ENCODE data around the gene IAPP.

The IAPP gene

DNA sequence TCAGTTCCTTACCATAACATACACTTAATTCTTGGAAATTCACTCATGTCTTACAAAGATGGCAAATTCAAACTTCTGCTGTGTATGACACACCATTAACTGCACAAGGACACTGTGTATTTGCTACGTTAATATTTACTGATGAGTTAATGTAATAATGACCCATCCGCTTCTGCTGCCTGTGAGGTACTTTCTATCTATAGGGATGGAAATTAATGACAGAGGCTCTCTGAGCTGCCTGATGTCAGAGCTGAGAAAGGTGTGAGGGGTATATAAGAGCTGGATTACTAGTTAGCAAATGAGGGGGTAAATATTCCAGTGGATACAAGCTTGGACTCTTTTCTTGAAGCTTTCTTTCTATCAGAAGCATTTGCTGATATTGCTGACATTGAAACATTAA is at the start of gene IAPP:
Gene IAPP, plus strand, starts transcription at position 301 of the 400 bp plus-strand sequence. CDS start 450 bp downstream, outside the sequence.
- Mint-ChIP-seq H3K36me3 (ENCODE audit: low read depth) (no peaks in the 10 kb centered on the region), H3K27me3 (peaks cover 3% of the 10 kb centered on the region), H3K27ac (no peak within 1 kb of the TSS), H3K4me1 (ENCODE audit: low read depth) (peaks cover 8% of the 10 kb centered on the region), H3K4me3 (no peak within 1 kb of the TSS), H3K9me3 (no peaks in the 10 kb centered on the region)
- DNase-seq, result no peak

DNA sequence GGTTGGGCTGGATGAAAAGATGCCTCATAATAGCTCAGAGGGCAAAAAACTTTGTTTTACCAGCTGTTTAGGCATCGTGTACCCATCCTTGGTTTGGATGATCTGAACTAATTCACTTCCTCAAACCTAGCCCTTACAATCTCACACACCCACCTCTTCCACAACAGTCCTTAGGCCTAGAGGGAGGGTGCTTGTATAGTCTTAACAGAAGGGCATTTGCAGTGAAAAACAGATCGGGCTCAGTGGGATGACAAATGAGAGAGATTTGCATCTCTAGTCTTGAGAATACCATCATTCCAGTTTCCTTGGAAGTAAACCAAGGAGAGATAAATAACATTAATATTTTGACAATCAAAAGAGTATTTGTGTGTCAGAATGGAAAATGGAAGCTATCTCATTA is 49.0 kb upstream of the IAPP start:
- H3K4me1 Mint-ChIP-seq (ENCODE audit: low read depth), result no peaks in the 10 kb centered on the region
- H3K4me3 Mint-ChIP-seq, result no peak overlapping the region
- peaks cover 2% of the 10 kb centered on the region for H3K27me3 Mint-ChIP-seq
- peaks cover 2% of the 10 kb centered on the region for H3K36me3 Mint-ChIP-seq (ENCODE audit: low read depth)
- DNase-seq, result no peak
- H3K27ac Mint-ChIP-seq, result no peak overlapping the region
- H3K9me3 Mint-ChIP-seq, result peaks cover 22% of the 10 kb centered on the region

DNA sequence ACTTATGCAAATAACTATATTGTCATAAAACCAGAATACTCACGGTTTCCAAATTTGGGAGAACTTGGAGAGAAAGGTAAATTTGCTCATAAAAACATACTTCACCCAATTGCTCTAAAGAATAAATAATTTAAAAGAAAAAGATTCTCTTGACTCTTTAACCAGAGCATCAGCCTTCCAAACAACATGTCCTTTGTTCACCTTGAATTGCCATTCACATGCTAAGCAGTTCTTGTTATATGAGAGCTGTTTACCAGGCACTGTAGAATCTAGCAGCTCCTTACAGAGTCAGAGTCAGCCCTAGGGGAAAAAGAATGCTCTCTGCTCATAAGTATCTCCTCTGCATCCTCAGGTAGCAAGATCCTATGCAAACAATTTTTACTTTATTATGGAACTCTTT is 48.2 kb upstream of the IAPP start:
- H3K27ac Mint-ChIP-seq, result no peak overlapping the region
- peaks cover 2% of the 10 kb centered on the region for H3K36me3 Mint-ChIP-seq (ENCODE audit: low read depth)
- no peak overlapping the region for H3K4me3 Mint-ChIP-seq
- H3K4me1 Mint-ChIP-seq (ENCODE audit: low read depth), result no peaks in the 10 kb centered on the region
- peaks cover 2% of the 10 kb centered on the region for H3K27me3 Mint-ChIP-seq
- H3K9me3 Mint-ChIP-seq, result peaks cover 26% of the 10 kb centered on the region
- DNase-seq, result no peak

DNA sequence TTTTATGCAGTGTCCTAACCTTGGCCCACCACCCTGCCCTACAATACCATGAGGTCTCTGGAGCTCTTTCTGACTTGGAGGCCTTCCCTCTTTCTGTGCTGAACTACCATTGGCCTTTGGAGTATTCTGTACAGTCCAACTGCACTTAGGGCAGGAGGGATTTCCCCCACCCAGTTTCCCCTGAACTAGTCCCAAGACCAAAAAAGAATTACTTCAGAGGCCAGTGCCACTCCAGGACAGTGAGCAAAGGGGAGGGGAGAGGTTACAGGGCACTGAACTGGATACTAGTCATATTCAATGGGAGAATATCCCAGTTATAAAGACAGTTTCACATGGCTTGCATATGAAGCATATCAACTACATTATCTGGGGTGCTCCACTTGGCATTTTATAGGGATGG is 44.1 kb upstream of the IAPP start:
- Mint-ChIP-seq H3K27ac (no peak overlapping the region), H3K4me3 (no peak overlapping the region), H3K4me1 (ENCODE audit: low read depth) (no peaks in the 10 kb centered on the region)

DNA sequence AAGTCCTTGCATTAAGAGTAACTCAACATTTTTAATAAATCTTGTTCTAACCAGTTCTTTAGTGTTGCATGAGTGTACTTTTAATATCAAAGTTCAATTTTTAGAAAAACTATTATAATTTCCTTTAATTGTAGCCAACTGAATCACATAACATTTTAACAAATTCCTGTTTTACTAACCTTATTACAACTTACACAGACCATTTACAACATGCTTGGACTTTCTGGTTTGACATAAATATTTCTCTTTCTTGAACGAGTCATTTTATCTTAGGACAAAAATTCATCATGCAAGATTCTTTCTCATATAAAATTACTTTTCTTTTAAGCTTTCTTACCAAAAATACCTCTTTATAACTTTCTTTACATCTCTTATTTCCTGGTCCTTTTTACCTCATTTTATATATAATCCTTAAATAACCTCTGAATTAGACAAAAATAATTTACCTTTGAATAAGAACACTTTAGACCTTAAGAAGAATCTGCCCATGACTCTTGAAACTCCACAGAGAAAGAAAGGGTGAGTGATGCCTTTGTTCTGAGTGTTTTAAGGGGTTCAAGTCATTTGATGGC is 41.9 kb upstream of the IAPP start:
- Mint-ChIP-seq H3K27ac (no peak overlapping the region), H3K9me3 (peaks cover 27% of the 10 kb centered on the region), H3K36me3 (ENCODE audit: low read depth) (peaks cover 2% of the 10 kb centered on the region), H3K27me3 (peaks cover 3% of the 10 kb centered on the region), H3K4me1 (ENCODE audit: low read depth) (no peaks in the 10 kb centered on the region), H3K4me3 (no peak overlapping the region)
- DNase-seq, result no peak

More for the DNA sequence above, 44.1 kb upstream of the IAPP start:
- DNase-seq, result no peak
- Mint-ChIP-seq H3K27me3 (no peaks in the 10 kb centered on the region), H3K9me3 (peaks cover 29% of the 10 kb centered on the region), H3K36me3 (ENCODE audit: low read depth) (peaks cover 2% of the 10 kb centered on the region)

DNA sequence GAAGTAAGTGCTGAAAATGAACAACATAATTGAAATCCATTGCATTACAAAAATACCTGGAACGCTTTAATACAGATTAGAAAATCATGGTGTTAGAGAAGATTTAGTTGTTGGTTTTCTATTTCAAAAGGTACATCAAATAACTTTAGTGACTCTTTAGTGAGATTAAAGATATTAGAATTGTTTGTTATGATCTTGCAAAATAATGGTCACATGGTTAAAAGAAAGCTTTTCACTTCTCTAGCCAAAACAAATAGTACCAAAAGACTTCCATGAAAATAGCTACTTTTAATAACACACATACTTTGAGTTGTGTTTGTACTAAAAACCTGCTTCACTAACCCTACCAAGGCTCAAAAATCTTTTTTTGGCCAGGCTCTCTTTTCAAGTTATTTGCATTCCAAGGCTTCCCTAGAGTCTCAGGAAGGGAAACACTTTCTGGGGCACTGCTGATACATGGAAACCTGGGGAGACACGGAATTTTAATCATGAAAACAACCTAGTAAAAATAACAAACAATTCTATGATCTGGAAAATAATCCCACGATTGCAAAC is 37.9 kb upstream of the IAPP start, which contains the start of gene SLCO1A2:
Gene SLCO1A2, minus strand, starts transcription at position 147 of the 555 bp plus-strand sequence. CDS start 270 bp downstream, outside the sequence.
- peaks cover 5% of the 10 kb centered on the region for H3K4me1 Mint-ChIP-seq (ENCODE audit: low read depth)
- no peak within 1 kb of the TSS for H3K4me3 Mint-ChIP-seq
- H3K36me3 Mint-ChIP-seq (ENCODE audit: low read depth), result no peaks in the 10 kb centered on the region
- peaks cover 3% of the 10 kb centered on the region for H3K27me3 Mint-ChIP-seq
- peaks cover 3% of the 10 kb centered on the region for H3K9me3 Mint-ChIP-seq
- DNase-seq, result no peak
- H3K27ac Mint-ChIP-seq, result no peak within 1 kb of the TSS

DNA sequence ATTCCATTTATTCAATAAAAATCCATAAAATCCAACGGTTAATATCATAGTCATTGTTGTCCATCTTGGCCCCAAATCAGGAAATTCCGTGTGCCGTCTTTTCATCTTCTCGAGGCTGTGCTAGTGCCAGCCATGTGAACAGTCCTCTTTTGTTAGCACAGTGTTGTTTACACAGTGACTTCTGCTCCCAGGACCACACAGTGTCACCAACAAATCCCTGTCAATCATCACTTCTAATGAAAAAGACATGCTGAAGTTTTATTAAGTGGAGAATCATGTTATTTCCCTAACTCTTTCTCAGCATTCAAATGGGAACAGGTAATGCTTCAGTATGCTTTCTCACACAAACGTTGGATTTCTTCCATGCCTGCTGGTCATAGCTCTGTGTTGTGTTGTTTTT is 36.0 kb upstream of the IAPP start:
- Mint-ChIP-seq H3K27me3 (peaks cover 3% of the 10 kb centered on the region), H3K9me3 (no peaks in the 10 kb centered on the region), H3K27ac (no peak overlapping the region), H3K4me3 (no peak overlapping the region), H3K36me3 (ENCODE audit: low read depth) (no peaks in the 10 kb centered on the region), H3K4me1 (ENCODE audit: low read depth) (peaks cover 12% of the 10 kb centered on the region)
- DNase-seq, result no peak

DNA sequence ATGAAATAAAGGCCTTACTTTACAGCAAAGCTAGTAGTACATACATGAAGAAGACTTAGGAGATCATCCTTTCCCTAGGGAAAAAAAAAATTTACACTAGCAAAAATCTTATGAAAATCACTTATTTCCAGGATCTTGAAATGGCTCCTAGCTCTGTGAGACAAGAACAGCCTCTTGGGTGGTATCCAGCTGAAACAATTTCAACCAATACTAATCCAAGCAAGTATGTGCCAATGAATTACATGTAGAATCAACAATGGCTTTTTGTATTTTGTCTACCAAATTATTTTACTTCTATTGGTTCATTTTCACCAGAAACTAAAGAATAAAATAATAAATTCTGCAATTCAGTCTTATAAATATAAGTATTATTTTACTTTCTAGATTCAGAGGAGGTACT is 35.2 kb upstream of the IAPP start:
- Mint-ChIP-seq H3K4me1 (ENCODE audit: low read depth) (peaks cover 12% of the 10 kb centered on the region), H3K9me3 (no peaks in the 10 kb centered on the region), H3K27me3 (peaks cover 3% of the 10 kb centered on the region), H3K4me3 (no peak overlapping the region), H3K36me3 (ENCODE audit: low read depth) (no peaks in the 10 kb centered on the region), H3K27ac (no peak overlapping the region)
- no peak for DNase-seq

DNA sequence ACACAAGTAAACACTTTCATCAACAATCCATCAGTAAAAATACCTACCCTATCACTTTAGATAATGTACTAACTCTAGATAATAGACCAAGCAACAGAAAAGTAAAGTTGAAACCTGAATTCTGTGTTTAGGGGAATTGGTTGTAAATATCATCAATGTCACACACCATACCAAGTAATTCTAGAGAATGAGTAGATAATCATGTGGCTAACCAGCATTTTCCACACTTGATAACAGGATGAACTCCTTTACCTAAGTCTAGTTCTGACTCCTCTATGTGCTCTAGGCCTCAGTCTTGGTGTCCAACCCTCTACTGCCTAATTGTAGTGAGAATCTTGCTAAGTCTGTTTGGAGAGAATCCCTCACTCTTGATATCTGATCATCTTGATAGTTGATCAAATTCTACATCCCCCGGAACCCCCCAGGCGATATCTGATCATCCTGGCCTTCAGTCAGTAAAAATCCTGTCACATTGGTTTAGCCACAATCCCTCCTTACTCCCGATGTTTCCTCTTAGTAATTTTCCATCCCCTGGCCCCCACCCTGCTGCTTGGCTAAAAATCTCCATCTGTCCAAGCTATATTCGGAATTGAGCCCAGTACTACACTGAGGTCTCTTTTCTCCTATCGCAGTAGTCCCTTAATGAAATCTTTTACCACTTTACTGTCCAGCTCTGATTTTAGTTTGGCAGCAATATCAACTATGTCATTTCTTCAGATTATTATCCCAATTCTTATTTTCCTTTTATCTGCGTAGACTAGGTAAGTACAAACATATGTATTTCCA is 34.5 kb upstream of the IAPP start:
- H3K9me3 Mint-ChIP-seq, result no peaks in the 10 kb centered on the region
- no peak for DNase-seq
- peaks cover 8% of the 10 kb centered on the region for H3K27me3 Mint-ChIP-seq
- H3K36me3 Mint-ChIP-seq (ENCODE audit: low read depth), result no peaks in the 10 kb centered on the region
- H3K4me3 Mint-ChIP-seq, result no peak overlapping the region
- H3K4me1 Mint-ChIP-seq (ENCODE audit: low read depth), result peaks cover 12% of the 10 kb centered on the region
- peak overlapping the region; percentile 41 for H3K27ac Mint-ChIP-seq

DNA sequence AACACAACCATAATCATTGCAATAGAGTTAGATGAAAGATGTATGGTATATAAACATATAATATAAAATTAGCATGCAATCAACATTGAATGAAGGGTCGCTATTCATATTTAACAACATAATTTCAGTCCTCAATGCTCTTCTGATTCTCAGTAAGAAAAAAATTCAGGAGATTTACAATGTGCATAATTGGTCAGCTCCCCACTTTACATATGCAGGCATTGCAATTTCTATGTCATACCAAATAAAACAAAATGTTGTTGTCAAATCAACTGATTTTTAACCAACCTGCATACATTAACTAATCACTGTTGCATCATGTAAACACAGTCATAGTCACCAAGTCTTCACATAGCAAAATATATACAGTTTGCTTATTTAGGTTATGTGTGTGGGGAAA is 32.8 kb upstream of the IAPP start:
- DNase-seq, result no peak
- Mint-ChIP-seq H3K4me1 (ENCODE audit: low read depth) (peaks cover 12% of the 10 kb centered on the region), H3K9me3 (no peaks in the 10 kb centered on the region), H3K27me3 (peaks cover 4% of the 10 kb centered on the region), H3K4me3 (no peak overlapping the region), H3K36me3 (ENCODE audit: low read depth) (no peaks in the 10 kb centered on the region), H3K27ac (no peak overlapping the region)

DNA sequence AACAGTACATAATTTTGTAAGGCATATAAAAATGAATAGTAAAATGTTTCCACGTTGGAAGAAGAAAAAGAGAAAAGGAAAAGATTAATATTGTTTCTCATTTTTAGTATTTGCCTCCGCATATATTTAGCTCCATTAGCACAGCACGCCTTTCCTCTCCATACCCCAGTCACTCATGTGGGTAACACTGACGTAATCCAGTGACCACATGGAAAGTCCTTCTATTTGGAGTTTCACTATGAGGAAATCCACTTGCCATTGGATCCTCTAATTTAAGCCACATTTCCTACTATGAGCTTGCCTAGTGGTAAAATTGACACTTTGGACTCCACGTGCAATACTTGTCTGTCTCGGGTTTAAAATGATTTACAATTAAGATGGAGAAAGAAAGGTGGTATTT is 32.3 kb upstream of the IAPP start:
- Mint-ChIP-seq H3K27ac (no peak overlapping the region), H3K36me3 (ENCODE audit: low read depth) (no peaks in the 10 kb centered on the region), H3K9me3 (no peaks in the 10 kb centered on the region), H3K27me3 (peaks cover 4% of the 10 kb centered on the region), H3K4me1 (ENCODE audit: low read depth) (peaks cover 12% of the 10 kb centered on the region), H3K4me3 (no peak overlapping the region)
- no peak for DNase-seq

DNA sequence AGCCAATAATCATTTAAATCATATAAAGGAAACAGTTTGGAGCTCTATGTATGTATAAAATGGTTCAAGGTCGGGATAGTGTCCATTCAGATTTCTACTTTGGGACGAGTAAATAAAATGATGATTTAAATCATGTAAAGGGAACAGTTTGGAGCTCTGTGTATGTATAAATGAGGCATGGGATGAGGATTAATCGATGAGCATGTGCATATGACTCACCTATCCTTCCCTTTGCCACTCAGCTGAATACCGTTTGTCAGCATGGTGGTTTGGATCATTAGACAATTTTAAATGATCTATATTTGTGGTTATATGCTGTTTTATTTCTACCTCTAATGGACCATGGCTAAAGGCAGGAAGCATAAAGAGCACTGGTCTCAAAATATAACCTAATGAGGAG is 30.9 kb upstream of the IAPP start:
- H3K27me3 Mint-ChIP-seq, result peaks cover 6% of the 10 kb centered on the region
- H3K9me3 Mint-ChIP-seq, result no peaks in the 10 kb centered on the region
- DNase-seq, result no peak
- peaks cover 12% of the 10 kb centered on the region for H3K4me1 Mint-ChIP-seq (ENCODE audit: low read depth)
- H3K36me3 Mint-ChIP-seq (ENCODE audit: low read depth), result no peaks in the 10 kb centered on the region
- H3K4me3 Mint-ChIP-seq, result no peak overlapping the region
- no peak overlapping the region for H3K27ac Mint-ChIP-seq

DNA sequence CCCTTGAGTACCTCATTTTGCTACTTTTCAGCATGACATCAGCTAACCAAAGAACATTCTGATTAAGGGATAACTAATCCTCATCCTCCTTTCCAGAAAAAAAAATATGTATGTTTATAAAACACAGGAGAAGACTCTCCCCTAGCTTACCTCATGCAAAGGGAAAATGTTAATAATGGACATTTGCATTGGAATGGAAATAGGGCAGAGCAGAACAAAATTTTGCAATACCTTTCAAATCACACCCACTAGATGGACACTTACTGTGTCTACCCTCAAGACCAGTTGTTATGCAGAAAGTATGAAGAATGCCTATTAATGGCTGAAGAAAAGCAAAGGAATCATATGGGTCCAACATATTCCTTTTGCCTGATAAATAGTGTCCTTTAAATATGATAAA is 29.1 kb upstream of the IAPP start:
- Mint-ChIP-seq H3K4me3 (no peak overlapping the region), H3K9me3 (no peaks in the 10 kb centered on the region), H3K27ac (no peak overlapping the region), H3K4me1 (ENCODE audit: low read depth) (peaks cover 7% of the 10 kb centered on the region), H3K27me3 (peaks cover 7% of the 10 kb centered on the region), H3K36me3 (ENCODE audit: low read depth) (no peaks in the 10 kb centered on the region)
- DNase-seq, result no peak

DNA sequence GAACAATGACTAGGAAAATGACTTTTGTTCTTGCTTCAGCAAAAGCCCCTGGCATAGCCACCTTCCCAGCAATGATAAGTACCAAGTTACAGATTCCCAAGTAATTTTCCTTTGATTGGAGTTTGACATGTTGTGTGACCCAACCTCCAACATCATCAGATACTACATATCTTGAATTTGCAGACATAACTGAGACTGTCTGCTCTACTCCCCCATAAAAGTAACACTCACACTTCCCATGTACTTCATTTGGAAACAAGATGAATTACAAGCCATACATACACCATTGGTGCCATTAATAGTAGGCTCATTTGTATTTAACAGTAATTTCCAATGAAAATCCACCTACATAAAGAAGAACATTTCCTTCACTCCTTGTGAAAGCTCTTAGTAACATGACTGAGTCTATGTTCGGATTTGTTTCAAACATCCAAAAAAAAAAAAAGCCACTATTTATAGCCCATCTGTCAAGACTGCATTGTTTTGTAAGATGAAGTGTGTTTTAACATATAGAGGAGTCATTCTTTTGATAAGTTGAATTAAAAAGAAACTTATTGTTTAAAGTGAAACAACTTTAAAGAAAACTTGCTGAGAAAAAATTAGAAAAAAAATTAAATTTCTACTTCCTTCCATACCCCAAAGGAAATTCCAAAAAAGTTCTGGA is 26.0 kb upstream of the IAPP start:
- Mint-ChIP-seq H3K9me3 (no peaks in the 10 kb centered on the region), H3K27me3 (peaks cover 10% of the 10 kb centered on the region), H3K4me1 (ENCODE audit: low read depth) (no peaks in the 10 kb centered on the region), H3K36me3 (ENCODE audit: low read depth) (no peaks in the 10 kb centered on the region), H3K4me3 (no peak overlapping the region), H3K27ac (no peak overlapping the region)
- DNase-seq, result no peak

DNA sequence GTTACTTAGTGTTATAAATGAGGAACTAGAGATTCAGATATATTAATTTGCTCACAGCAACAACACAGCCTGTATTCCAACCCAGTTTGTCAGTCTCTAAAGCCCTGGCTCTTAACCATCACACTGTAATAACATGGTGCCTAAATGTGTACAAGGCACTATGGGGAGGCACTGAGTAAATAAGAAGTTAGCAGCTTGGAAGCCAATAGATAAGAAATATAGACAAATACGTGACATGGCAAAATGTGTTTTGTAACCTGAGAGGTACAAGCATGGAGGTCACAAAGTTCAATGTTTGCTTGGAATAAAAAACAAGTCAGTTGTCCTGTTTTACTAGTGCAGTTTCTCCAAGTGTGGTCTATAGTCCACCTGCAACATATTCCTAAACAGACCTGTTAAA is 21.7 kb upstream of the IAPP start:
- Mint-ChIP-seq H3K4me3 (no peak overlapping the region), H3K36me3 (ENCODE audit: low read depth) (no peaks in the 10 kb centered on the region)

More for the DNA sequence above, 21.7 kb upstream of the IAPP start:
- Mint-ChIP-seq H3K27ac (no peak overlapping the region), H3K27me3 (peaks cover 18% of the 10 kb centered on the region), H3K4me1 (ENCODE audit: low read depth) (no peaks in the 10 kb centered on the region), H3K9me3 (no peaks in the 10 kb centered on the region)
- DNase-seq, result no peak
